Activated naive CD4-positive, alpha-beta T cell treated with anti-CD3 and anti-CD28 coated beads, Interleukin-2, amount 50 U/mL, for 16 hours (primary cell): ENCODE measurements around the gene E4F1.

Experiments used
- DNase-seq: peaks from one replicate; pipeline ENCODE4 v3.0.0-alpha.2; 2020

E4F1 gene

DNA sequence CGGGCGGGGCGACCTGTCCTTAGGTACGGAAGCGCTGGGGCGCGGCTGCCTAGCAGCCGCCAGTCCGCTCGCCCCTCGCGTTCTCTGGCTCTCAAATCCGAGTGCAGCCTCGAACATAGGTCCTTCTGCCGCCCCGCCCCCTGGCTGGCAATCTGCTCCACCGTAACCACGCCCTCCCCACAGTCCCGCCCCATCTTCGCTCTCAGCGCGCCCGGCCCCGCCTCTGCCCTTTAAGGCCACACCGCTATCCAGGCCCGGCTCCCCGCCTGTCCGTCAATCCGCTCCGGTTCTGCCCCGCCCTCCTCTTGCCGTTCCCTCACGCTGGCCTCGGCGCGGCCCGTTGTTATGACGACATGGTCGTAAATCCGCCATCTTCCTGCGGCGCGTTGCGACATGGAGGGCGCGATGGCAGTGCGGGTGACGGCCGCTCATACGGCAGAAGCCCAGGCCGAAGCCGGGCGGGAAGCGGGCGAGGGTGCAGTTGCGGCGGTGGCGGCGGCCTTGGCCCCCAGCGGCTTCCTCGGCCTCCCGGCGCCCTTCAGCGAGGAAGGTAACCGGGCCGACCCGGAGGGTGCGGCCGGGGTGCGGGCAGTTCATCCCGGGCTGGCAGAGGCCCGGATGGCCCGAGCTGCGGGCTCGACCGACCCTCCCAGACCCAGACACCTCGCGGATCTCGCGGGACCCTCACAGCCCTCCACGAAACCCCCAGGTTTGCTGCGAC is at the start of gene E4F1:
Gene E4F1, plus strand, starts transcription at position 371 of the 721 bp plus-strand sequence. Its CDS starts 23 bp downstream, at position 394.
- peak; percentile 100 for DNase-seq

DNA sequence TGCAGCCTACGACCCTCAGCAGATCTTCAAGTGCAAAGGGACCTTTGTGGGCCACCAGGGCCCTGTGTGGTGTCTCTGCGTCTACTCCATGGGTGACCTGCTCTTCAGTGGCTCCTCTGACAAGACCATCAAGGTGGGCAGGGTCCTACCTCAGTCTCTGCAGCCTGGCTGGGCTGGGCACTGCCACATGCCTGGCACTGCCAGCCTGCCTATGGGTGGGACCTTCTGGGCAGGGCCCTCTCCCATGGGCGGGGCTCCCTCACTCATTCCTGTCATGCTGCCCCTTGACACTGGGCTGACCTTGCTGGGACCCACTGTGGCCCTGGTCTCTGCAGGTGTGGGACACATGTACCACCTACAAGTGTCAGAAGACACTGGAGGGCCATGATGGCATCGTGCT is 49.5 kb upstream of the E4F1 start:
- no peak for DNase-seq

- DNase-seq: no peak
Observed at GRCh38 chr16:2174396-2175131, 48.8 kb upstream of the E4F1 start.

DNA sequence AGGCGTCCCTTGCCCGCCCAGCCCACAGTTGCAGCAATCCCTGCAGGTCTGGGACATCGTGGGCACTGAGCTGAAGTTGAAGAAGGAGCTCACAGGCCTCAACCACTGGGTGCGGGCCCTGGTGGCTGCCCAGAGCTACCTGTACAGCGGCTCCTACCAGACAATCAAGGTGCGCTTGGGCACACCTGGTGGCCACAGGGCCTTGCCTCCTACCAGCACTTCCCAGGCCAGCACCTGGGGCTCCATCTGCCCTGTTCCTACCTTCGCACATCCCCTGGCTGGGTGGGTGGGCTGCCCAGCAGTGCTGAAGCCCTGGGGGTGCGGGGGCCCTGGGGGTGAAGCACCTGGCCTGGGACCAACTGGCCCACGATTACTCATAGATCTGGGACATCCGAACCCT is 47.9 kb upstream of the E4F1 start:
- DNase-seq: no peak

GRCh38 chr16:2176047-2176446 is 47.3 kb upstream of the E4F1 start:
- DNase-seq: no peak

DNA sequence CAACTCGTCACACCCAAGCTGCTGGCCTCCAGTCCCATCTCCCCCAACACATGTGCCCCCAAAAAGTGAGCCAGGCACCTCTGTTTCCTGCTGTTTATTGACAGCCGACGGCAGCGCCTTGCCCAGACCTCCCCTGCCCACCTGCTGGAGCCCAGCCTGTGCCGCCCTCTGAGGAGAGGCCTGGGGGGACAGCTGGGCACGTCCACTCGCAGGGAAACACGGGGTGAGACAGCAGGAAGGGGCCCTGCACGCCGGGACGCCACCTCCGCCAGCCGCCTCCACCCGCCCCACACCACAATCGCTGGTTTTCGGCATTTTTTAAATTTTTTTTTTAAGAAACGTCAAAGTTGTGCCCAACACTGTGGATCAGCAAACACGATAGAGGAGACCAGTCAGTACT is 46.3 kb upstream of the E4F1 start:
- no peak for DNase-seq

GRCh38 chr16:2177561-2177960 is 45.8 kb upstream of the E4F1 start:
- no peak for DNase-seq

DNA sequence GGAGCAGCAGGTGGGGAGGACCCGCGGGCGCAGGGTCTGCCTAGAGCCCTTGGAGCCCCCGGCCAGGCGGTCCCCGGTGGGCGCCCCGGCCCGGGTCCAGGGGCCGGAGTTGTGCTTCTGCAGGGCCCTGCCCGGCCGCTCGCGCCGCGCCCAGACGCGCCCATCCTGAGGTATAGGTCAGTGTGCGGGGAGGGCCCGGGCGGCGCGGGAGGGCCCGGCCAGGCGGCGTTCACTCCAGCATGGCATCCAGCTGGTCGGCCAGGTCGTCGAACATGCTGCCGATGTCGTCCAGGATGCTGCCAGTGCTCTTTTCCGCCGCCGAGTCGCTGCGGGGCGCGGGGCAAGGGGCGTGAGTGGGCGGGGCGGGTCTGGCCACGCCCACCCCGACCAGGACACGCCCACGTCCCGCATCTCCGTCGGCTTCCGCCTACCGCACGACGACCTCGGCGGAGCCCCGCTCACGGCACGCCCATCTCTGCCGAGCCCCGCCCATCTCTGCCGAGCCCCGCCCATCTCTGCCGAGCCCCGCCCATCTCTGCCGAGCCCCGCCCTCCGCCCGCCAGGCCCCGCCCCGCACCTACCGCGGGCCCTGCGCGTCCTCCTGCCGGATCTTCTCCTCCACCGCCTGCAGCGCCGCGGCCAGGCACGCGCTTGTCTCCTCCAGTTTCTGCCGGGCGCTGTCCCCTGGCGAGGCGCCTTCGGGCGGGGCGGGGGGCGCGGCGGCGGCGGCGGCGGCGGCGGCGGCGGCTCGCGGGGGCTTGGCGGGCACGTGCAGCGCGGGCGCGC is 44.9 kb upstream of the E4F1 start:
- no peak for DNase-seq

DNA sequence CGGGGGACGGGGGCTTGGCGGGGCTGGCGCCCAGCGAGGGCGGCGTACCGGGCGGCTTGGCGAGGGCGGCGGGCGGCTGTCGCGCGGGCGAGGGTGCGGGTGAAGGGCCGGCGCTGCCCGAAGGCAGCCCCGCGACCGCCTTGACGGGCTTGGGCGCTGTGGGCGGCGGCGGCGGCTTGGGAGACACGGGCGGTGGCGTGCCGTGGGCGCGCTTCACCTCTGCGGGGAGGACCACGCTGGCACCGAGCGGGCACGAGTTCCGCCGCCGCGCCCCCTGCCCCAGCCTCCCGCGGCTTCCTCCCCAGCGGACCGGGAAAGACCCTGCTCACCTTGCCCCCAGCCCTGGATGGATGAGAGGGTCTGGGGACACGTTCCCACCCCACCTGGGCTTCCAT is 44.3 kb upstream of the E4F1 start:
- no peak for DNase-seq

GRCh38 chr16:2179576-2179975 is 43.8 kb upstream of the E4F1 start:
- no peak for DNase-seq

- no peak for DNase-seq
Observed at GRCh38 chr16:2180461-2180860, 42.9 kb upstream of the E4F1 start.

- DNase-seq: no peak
Observed at GRCh38 chr16:2180962-2181923, 42.1 kb upstream of the E4F1 start.

DNA sequence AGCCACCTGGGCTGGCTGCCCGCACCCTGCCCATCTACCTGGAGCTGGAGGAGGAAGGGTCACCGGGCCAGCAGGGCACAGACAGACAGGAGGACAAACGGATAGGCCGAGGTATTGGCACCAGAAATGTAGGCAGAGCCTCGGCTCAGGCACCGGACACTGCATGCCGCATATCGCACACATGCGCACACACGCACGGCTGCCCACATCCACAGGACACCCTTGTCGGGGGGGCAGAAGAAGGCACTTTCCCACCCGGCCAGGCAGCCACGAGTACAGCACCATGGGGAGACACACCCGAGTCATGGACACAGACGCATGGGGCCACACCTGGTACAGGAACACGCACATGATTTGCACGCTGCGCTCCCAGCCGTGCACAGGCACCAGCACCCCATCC is 41.4 kb upstream of the E4F1 start:
- no peak for DNase-seq

GRCh38 chr16:2183671-2184070 is 39.7 kb upstream of the E4F1 start:
- DNase-seq: no peak

- no peak for DNase-seq
Observed at GRCh38 chr16:2184346-2184745, 39.0 kb upstream of the E4F1 start.

DNA sequence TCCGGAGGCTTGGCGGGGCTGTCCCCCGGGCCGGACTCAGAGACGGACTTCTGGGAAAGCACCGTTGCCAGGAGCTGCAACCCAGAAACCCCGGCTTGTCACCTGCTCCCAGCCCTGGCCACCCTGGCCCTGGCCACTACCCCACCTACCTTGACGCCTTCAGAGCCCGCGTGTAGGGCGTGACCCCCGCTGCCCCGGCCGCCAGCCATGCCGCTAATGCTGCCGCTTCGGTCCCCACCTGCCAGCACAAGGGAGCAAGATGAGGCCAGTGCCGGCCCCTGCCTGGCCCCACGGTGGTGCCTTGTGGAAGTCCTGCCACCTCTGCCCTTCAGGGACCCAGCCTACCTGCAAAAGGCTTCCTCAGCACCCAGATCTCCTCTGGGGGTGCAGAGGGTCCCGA is 38.4 kb upstream of the E4F1 start:
- DNase-seq: no peak

- no peak for DNase-seq
Observed at GRCh38 chr16:2186064-2186463, 37.3 kb upstream of the E4F1 start.

- DNase-seq: no peak
Observed at GRCh38 chr16:2186505-2186904, 36.9 kb upstream of the E4F1 start.

DNA sequence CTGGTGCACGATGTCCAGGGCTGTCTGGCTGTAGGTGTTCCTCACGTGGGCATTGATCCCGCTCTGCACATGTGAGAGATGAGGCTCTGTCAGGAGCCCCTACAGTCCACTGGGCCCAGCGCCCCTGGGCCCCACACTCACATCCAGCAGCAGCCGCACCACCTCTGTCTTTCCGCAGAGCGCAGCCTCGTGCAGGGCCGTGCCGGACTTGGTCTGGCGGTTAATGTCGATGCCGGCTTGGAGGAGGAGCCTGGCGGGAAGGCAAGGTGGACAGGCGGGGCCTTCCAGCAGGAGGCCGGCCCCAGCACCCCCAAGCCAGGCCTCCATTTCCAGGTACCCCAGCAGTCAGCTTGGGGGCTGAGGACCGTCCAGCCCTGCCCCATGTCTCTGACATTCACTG is 36.2 kb upstream of the E4F1 start:
- no peak for DNase-seq

GRCh38 chr16:2188395-2188794 is 35.0 kb upstream of the E4F1 start:
- no peak for DNase-seq

DNA sequence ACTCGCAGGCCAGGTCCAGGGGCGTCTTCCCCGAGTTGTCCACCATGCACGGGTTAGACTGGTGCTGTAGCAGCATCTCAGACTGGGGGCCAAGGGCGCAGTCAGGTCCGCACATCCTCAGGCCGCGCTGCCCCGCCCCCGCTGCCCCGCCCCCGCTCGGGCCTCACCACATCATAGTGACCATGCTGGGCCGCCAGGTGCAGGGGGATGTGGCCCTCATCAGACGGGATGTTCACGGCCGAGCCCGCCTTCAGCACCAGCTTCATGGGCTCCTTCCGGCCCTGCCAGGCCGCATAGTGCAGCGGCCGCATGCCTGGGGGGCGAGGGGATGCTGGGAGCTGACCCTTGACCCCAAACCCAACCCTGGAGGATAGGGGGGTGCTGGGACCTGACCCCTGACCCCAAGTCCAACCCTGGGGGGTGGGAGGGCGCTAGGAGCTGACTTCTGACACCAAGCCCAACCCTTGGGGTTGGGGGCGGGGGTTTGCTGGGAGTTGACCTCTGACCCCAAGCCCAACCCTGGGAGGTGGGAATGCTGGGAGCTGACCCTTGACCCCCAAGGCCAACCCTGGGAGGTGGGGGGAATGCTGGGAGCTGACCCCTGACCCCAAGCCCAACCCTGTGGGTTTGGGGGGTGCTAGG is 34.0 kb upstream of the E4F1 start:
- no peak for DNase-seq

- no peak for DNase-seq
Observed at GRCh38 chr16:2190002-2190658, 33.3 kb upstream of the E4F1 start.
